HG02981 (cell line): ENCODE data around the gene STK17B.

Experiments
- ATAC-seq: cut with Tn5 transposase; IDR thresholded peaks from one replicate; pipeline ENCODE4 v1.9.1; 2021; ENCODE audit warnings: mild to moderate bottlenecking, moderate library complexity; ENCODE audit not compliant: unreplicated experiment

Gene STK17B

GRCh38 chr2:196184921-196185320 lies 13.5 kb upstream of the STK17B start:
- no peak for ATAC-seq

- no peak for ATAC-seq
These were observed 12.3 kb upstream of the STK17B start for GRCh38 chr2:196183528-196184231.

GRCh38 chr2:196183172-196183473 lies 11.7 kb upstream of the STK17B start:
- no peak for ATAC-seq

GRCh38 chr2:196182439-196183171 lies 11.2 kb upstream of the STK17B start:
- peak; percentile 94 for ATAC-seq

GRCh38 chr2:196181484-196181883 lies 10.1 kb upstream of the STK17B start:
- no peak for ATAC-seq

- no peak for ATAC-seq
These were observed 5.7 kb upstream of the STK17B start for GRCh38 chr2:196177124-196177523.

- ATAC-seq = peak; percentile 57
These were observed 4.9 kb upstream of the STK17B start for GRCh38 chr2:196176142-196176738.

GRCh38 chr2:196174404-196174803 lies 3.0 kb upstream of the STK17B start:
- ATAC-seq = no peak

- no peak for ATAC-seq
These were observed 2.1 kb upstream of the STK17B start for GRCh38 chr2:196173505-196173904.

GRCh38 chr2:196172951-196173350 lies 1.6 kb upstream of the STK17B start:
- no peak for ATAC-seq

- no peak for ATAC-seq
These were observed 568 bp upstream of the STK17B start for GRCh38 chr2:196171946-196172345.

- peak; percentile 4 for ATAC-seq
These were observed 651 bp downstream of the STK17B start for GRCh38 chr2:196170606-196171247.

- ATAC-seq = peak; percentile 28
These were observed 1.2 kb downstream of the STK17B start for GRCh38 chr2:196170213-196170605.

- no peak for ATAC-seq
These were observed 1.9 kb downstream of the STK17B start for GRCh38 chr2:196169516-196169915.

GRCh38 chr2:196168181-196168580 lies 3.2 kb downstream of the STK17B start:
- ATAC-seq = no peak

- ATAC-seq = no peak
These were observed 3.7 kb downstream of the STK17B start for GRCh38 chr2:196167666-196168065.

GRCh38 chr2:196166876-196167275 lies 4.5 kb downstream of the STK17B start:
- ATAC-seq = no peak

GRCh38 chr2:196165016-196165415 lies 6.4 kb downstream of the STK17B start:
- ATAC-seq = no peak

GRCh38 chr2:196163285-196163684 lies 8.1 kb downstream of the STK17B start:
- no peak for ATAC-seq

GRCh38 chr2:196162586-196163175 lies 8.7 kb downstream of the STK17B start:
- ATAC-seq = no peak

GRCh38 chr2:196160946-196161345 lies 10.4 kb downstream of the STK17B start:
- ATAC-seq = no peak
